Kidney (tissue), 14 donors: Measurements from ENCODE around the gene SOWAHC. TPM values are rescaled to one million over a fixed set of nuclear protein-coding genes. Genes with fewer than 3 reads are reported as not detected.

Experiments
- DNase-seq, 5 donors: peaks; one replicate each; pipeline ENCODE4 v3.0.0-alpha.2; 2013 to 2020
- FAIRE-seq: peaks from 2 replicates; lab custom pipeline; 2012; peaks lifted over from hg19 to GRCh38; lab: Jason Lieb, UNC
- H3K27ac ChIP-seq, 2 donors: one replicate each; pipeline ENCODE4 v1.7.0; 2013; ENCODE audit warnings: low read depth in 2 of 2, low read length in 2 of 2, inconsistent platforms in 1 of 2
- H3K27me3 ChIP-seq: one replicate; pipeline ENCODE4 v1.7.1; 2013; ENCODE audit warnings: low read length, inconsistent platforms; ENCODE audit not compliant: control insufficient read depth, insufficient read depth
- H3K36me3 ChIP-seq, 3 donors: one replicate each; pipeline versions ENCODE4 v1.7.0 to v1.7.1; 2013; ENCODE audit warnings: low read length in 3 of 3, control low read depth in 1 of 3, inconsistent platforms in 1 of 3; ENCODE audit not compliant: insufficient read depth in 3 of 3, control insufficient read depth in 2 of 3
- H3K4me1 ChIP-seq, 3 donors: one replicate each; pipeline versions ENCODE4 v1.7.0 to v1.7.1; 2013; ENCODE audit warnings: low read length in 3 of 3, inconsistent platforms in 1 of 3, low read depth in 1 of 3; ENCODE audit not compliant: control insufficient read depth in 2 of 3, insufficient read depth in 2 of 3
- H3K4me3 ChIP-seq, 3 donors: one replicate each; pipeline versions ENCODE4 v1.7.0 to v1.8.1; 2013; ENCODE audit warnings: low read length in 3 of 3, control low read depth in 1 of 3, inconsistent platforms in 1 of 3
- H3K9ac ChIP-seq, 3 donors: one replicate each; pipeline versions ENCODE4 v1.7.0 to v1.7.1; 2013; ENCODE audit warnings: low read length in 3 of 3, control low read depth in 1 of 3, inconsistent platforms in 1 of 3
- H3K9me3 ChIP-seq, 3 donors: one replicate each; pipeline versions ENCODE4 v1.7.0 to v1.7.1; 2013; ENCODE audit warnings: low read length in 3 of 3, control low read depth in 1 of 3, inconsistent platforms in 1 of 3; ENCODE audit not compliant: control insufficient read depth in 2 of 3, insufficient read depth in 1 of 3
- intact Hi-C: fragments of 100-400 bp; cut with DNase I; formaldehyde crosslinking; loops from one replicate; pipeline ENCODE4 v1.11.1; 2022
- polyA plus RNA-seq: library from polyadenylated mRNA; stranded (reverse); fragments of 350-450 nt; fragmentation: Illumina TruSeq; extraction: RNeasy Lipid Tissue Mini Kit (QIAGEN cat#74804); gene quantifications from one replicate; pipeline ENCODE4 v1.2.3, GENCODE V29; 2014; ENCODE audit warnings: low read depth, low replicate concordance; ENCODE audit not compliant: insufficient read depth
- total RNA-seq: library from RNA; stranded (reverse); fragmentation: NEBNext Ultra II Directional; extraction: Animal tissue kit (Norgen Biotek cat#: 25700); gene quantifications from one replicate; pipeline ENCODE4 v1.2.1, GENCODE V29; 2021
- TF ChIP-seq, protein P1 (sequence below): IDR thresholded peaks from 3 replicates; pipeline ENCODE4 v1.5.1; 2012; ENCODE audit warnings: mild to moderate bottlenecking, moderate library complexity, borderline replicate concordance; ENCODE audit not compliant: insufficient read depth; ENCODE audit errors: extremely low read depth
- donor health status: control.
- donor health status: control.
- donor health status: control.
- donor health status: control.
- donor health status: control.
- donor health status: DM: yes; HTN: yes; CAD: no.
- donor health status: Normal renal cell carcinoma (clear cell type).

The SOWAHC gene
- total and polyA plus RNA-seq, 2 donors from 2014 or later: 7.5 to 11.8 TPM

DNA sequence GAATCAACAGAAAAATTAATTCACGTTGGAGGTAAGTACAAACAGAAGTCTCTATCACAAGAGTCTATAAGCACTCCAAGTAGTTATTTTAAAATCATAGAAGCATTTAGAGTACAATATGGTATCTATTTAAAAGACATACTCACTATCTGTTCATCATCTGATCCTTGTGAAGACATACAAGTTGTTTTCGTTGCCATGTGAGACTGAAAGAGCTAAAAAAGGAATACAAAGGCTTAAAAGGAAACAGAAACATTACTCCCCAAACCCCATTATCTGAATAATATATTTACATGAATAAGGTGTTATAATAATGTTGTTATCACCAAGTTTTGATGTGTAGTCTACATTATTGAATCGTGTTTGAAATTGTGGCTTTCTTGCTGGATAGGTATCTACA is 21.3 kb upstream of the SOWAHC start:
- Histone ChIP-seq H3K9me3 (no peaks in the 10 kb centered on the region), H3K4me1 (no peaks in the 10 kb centered on the region), H3K27ac (no peak overlapping the region), H3K36me3 (peaks cover 0 to 4% (median 0%) of the 10 kb centered on the region in 3 donors), H3K4me3 (no peak overlapping the region), H3K27me3 (no peaks in the 10 kb centered on the region), H3K9ac (no peak overlapping the region)
- intact Hi-C loops: no loop called here
- DNase-seq (no peak), FAIRE-seq (no peak)
- TF ChIP-seq, protein P1, sequence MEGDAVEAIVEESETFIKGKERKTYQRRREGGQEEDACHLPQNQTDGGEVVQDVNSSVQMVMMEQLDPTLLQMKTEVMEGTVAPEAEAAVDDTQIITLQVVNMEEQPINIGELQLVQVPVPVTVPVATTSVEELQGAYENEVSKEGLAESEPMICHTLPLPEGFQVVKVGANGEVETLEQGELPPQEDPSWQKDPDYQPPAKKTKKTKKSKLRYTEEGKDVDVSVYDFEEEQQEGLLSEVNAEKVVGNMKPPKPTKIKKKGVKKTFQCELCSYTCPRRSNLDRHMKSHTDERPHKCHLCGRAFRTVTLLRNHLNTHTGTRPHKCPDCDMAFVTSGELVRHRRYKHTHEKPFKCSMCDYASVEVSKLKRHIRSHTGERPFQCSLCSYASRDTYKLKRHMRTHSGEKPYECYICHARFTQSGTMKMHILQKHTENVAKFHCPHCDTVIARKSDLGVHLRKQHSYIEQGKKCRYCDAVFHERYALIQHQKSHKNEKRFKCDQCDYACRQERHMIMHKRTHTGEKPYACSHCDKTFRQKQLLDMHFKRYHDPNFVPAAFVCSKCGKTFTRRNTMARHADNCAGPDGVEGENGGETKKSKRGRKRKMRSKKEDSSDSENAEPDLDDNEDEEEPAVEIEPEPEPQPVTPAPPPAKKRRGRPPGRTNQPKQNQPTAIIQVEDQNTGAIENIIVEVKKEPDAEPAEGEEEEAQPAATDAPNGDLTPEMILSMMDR: no peak

DNA sequence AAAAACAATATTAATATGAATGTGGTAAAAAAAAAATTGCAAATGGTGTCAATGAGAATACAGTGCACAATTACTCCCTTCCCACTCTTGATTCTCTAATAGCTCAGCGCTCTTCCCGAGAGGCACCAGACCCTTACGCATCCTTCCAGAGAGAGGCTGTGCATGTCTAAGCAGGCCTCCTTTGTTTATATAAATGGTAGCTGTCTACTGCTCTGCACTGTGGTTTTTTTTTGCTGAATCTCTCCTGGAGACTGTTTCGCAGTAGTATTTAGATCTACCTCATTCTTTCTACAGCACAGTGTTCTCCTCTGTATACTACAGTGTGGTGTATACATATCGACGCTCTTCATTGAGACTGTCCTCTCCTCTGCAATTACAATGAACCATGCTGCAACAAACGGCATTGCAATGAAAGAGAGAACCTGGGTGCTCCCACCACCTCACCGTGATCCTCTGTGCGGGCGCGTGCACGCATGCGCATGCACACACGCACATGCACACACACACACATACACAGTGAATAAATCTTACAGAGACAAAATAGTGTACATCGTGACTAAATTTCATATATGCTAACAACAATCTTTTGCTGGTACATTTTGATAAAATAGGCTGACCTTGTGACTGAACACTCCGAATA is 19.8 kb upstream of the SOWAHC start:
- TF ChIP-seq, protein P1: no peak
- Histone ChIP-seq H3K27ac (no peak overlapping the region), H3K4me3 (no peak overlapping the region), H3K9ac (no peak overlapping the region), H3K36me3 (peaks cover 0 to 4% (median 0%) of the 10 kb centered on the region in 3 donors), H3K9me3 (no peaks in the 10 kb centered on the region), H3K27me3 (no peaks in the 10 kb centered on the region), H3K4me1 (no peaks in the 10 kb centered on the region)
- DNase-seq: no peak
- intact Hi-C loops: no loop called here
- FAIRE-seq: no peak

DNA sequence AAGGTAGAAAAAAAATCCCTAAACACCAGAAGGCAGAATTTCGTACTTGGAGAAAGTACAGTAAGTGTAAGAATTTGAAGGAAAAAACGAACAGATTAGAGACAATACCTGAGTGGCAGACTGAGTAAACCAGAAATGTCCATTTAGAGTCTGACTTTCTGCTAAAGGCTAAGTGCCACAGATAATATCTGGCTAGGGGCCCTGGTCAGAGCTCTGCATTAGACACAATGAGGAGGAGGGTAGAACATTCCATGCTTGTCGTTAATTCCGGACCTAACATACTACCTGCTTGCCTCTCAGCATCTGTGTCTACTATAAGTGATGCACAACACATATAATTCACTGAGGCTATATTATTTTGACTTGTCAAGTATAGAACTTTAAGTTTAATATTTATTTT is 18.5 kb upstream of the SOWAHC start:
- DNase-seq: no peak
- no peak overlapping the region for H3K9ac ChIP-seq
- H3K36me3 ChIP-seq: no peaks in the 10 kb centered on the region
- no peaks in the 10 kb centered on the region for H3K27me3 ChIP-seq
- no peak for FAIRE-seq
- TF ChIP-seq, protein P1: no peak
- no peaks in the 10 kb centered on the region for H3K4me1 ChIP-seq
- no peak overlapping the region for H3K27ac ChIP-seq
- intact Hi-C loops: no loop called here
- no peaks in the 10 kb centered on the region for H3K9me3 ChIP-seq
- H3K4me3 ChIP-seq: no peak overlapping the region

DNA sequence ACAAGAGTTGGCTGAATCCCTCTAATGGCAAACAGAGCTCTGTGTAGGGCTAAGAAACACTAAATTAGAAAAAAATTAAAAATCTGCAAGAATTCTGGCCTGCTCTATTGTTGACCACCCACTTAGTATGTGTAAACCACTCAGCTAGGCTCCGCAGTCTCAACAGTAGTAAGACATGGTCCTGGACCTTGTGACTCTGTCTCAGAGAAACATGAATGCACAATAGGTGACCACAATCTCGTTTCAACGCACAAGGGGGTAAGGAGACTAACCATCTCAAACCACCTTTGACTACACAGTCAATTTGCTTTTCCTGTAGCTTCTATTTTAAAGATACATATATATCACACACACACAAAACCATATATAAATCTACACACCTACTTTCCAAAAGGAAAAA is 16.9 kb upstream of the SOWAHC start:
- TF ChIP-seq, protein P1: no peak
- DNase-seq: no peak

More for the DNA sequence above, 16.9 kb upstream of the SOWAHC start:
- Histone ChIP-seq H3K27ac (no peak overlapping the region), H3K4me1 (no peaks in the 10 kb centered on the region), H3K36me3 (no peaks in the 10 kb centered on the region), H3K9me3 (no peaks in the 10 kb centered on the region), H3K9ac (no peak overlapping the region), H3K27me3 (no peaks in the 10 kb centered on the region), H3K4me3 (no peak overlapping the region)
- intact Hi-C loops: no loop called here
- no peak for FAIRE-seq
